Measurements from ENCODE around the gene ANXA5. TPM values are rescaled to one million over a fixed set of nuclear protein-coding genes. Genes with fewer than 3 reads are reported as not detected.

The ANXA5 gene
- total RNA-seq, 4 donors from 2014 or later, result 313 to 356 (median 325) TPM

DNA sequence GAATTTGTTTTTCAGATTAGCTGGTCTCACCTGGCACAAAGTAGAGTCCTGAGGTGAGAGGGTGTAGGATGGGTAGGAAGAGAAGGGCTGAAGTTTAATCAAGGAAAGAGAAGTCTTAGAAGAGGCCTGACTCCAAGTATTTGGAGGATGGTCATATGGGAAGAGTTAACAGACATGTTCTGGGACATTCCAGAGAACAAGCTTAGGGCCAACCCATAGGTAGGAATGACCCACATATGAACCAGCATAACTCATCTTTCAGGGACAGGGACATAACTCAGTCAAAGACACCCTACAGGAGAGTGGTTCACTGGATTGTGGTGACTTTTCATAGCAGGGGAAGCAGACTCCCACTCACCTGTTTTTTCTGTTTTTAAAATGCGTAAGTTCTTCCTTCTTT lies 27.9 kb upstream of the ANXA5 start:
- no peaks in the 10 kb centered on the region for H3K4me1 ChIP-seq
- intact Hi-C loops (cut with DNase I), result no loop called here
- H3K9me3 ChIP-seq, result no peaks in the 10 kb centered on the region
- H3K27me3 ChIP-seq, result no peaks in the 10 kb centered on the region
- H3K36me3 ChIP-seq, result no peaks in the 10 kb centered on the region
- TF ChIP-seq POLR2A (IDR thresholded peaks at IDR 0.05), result no peak
- TF ChIP-seq, protein P1, sequence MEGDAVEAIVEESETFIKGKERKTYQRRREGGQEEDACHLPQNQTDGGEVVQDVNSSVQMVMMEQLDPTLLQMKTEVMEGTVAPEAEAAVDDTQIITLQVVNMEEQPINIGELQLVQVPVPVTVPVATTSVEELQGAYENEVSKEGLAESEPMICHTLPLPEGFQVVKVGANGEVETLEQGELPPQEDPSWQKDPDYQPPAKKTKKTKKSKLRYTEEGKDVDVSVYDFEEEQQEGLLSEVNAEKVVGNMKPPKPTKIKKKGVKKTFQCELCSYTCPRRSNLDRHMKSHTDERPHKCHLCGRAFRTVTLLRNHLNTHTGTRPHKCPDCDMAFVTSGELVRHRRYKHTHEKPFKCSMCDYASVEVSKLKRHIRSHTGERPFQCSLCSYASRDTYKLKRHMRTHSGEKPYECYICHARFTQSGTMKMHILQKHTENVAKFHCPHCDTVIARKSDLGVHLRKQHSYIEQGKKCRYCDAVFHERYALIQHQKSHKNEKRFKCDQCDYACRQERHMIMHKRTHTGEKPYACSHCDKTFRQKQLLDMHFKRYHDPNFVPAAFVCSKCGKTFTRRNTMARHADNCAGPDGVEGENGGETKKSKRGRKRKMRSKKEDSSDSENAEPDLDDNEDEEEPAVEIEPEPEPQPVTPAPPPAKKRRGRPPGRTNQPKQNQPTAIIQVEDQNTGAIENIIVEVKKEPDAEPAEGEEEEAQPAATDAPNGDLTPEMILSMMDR (IDR thresholded peaks at IDR 0.05), result no peak
- WGBS, 2 donors, result 93 to 100% methylated on average over 1 of the region's 1 CpG
- H3K27ac ChIP-seq, result no peak overlapping the region
- DNase-seq, result no peak
- H3K4me3 ChIP-seq (replicated peaks in 1 of 3), result no peak overlapping the region

GRCh38 chr4:121721700-121722099 lies 24.9 kb upstream of the ANXA5 start:
- H3K27ac ChIP-seq, result no peak overlapping the region
- no peak overlapping the region for H3K4me3 ChIP-seq (replicated peaks in 1 of 3)
- TF ChIP-seq, protein P1 (IDR thresholded peaks at IDR 0.05), result no peak
- no peak for TF ChIP-seq POLR2A (IDR thresholded peaks at IDR 0.05)
- no peaks in the 10 kb centered on the region for H3K27me3 ChIP-seq
- WGBS, 2 donors, result 78 to 91% methylated on average over 1 of the region's 1 CpG
- no peaks in the 10 kb centered on the region for H3K9me3 ChIP-seq
- no peaks in the 10 kb centered on the region for H3K4me1 ChIP-seq
- no peak for DNase-seq
- no peaks in the 10 kb centered on the region for H3K36me3 ChIP-seq
- intact Hi-C loops (cut with DNase I), result no loop called here

- WGBS, 2 donors, result 50 to 61% methylated on average over 1 of the region's 1 CpG
- TF ChIP-seq, protein P1 (IDR thresholded peaks at IDR 0.05), result no peak
- TF ChIP-seq POLR2A (IDR thresholded peaks at IDR 0.05), result no peak
- no peaks in the 10 kb centered on the region for H3K4me1 ChIP-seq
These were observed 23.3 kb upstream of the ANXA5 start for GRCh38 chr4:121720109-121720508.

DNA sequence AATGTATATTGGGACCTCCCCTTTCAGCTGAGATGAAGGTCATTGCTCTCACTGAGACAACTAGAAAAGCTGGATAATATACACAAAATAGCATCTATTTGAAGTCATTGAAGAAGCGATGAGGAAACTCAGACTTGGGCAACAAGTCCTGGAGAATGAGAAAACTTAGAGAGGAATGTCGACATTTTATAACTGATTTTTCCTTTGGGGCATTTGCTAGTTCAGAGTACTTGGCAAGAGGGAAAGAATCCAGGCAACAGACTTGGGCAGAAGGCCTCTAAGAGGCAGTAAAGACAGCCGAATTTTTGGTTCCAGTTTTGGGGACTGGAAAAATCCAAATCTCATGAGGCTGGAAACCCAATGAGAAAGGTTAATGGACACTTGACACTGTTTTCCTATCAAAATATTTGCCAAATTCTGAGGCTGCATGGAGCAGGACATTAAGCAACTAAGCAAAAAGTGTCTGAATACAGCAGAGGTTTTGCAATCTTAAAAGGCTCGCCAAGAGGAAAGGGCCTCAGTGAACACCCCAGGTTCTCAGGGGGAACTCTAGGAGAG lies 21.0 kb upstream of the ANXA5 start:
- Histone ChIP-seq H3K4me1 (no peaks in the 10 kb centered on the region), H3K27me3 (no peaks in the 10 kb centered on the region), H3K27ac (no peak overlapping the region), H3K36me3 (no peaks in the 10 kb centered on the region), H3K9me3 (no peaks in the 10 kb centered on the region), H3K4me3 (replicated peaks in 1 of 3) (no peak overlapping the region)
- intact Hi-C loops (cut with DNase I), result no loop called here
- WGBS, 2 donors, result 60 to 62% methylated on average over 4 of the region's 4 CpGs
- no peak for TF ChIP-seq POLR2A (IDR thresholded peaks at IDR 0.05)
- TF ChIP-seq, protein P1 (IDR thresholded peaks at IDR 0.05), result no peak
- no peak for DNase-seq

More at GRCh38 chr4:121720109-121720508, 23.3 kb upstream of the ANXA5 start:
- Histone ChIP-seq H3K27me3 (no peaks in the 10 kb centered on the region), H3K36me3 (no peaks in the 10 kb centered on the region), H3K27ac (no peak overlapping the region), H3K4me3 (replicated peaks in 1 of 3) (no peak overlapping the region), H3K9me3 (no peaks in the 10 kb centered on the region)
- DNase-seq, result no peak
- intact Hi-C loops (cut with DNase I), result no loop called here

DNA sequence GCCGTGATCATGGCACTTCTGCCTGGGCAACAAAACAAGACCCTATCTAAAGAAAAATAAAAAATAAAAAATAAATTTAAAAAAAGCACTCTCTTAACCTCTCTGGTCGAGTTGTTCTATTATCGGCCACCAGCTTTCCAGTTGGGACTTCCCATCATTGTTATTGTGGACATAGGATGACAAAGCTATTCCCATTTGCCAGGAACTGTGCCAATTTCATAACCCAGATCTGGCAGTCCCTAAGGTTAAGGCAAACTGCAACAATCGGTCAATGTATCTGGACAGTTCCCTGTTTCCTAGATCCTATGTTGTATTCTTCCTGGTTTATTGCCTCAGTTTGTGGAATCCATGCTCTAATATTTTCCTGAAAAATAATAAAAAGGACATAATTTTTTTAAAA lies 17.8 kb upstream of the ANXA5 start:
- 74 to 79% methylated on average over 4 of the region's 4 CpGs for WGBS, 2 donors
- no peaks in the 10 kb centered on the region for H3K9me3 ChIP-seq
- TF ChIP-seq, protein P1 (IDR thresholded peaks at IDR 0.05), result no peak
- TF ChIP-seq POLR2A (IDR thresholded peaks at IDR 0.05), result no peak
- no peaks in the 10 kb centered on the region for H3K27me3 ChIP-seq
- H3K4me1 ChIP-seq, result no peaks in the 10 kb centered on the region
- no peak overlapping the region for H3K4me3 ChIP-seq (replicated peaks in 1 of 3)
- H3K27ac ChIP-seq, result no peak overlapping the region
- intact Hi-C loops (cut with DNase I), result no loop called here
- no peak for DNase-seq
- no peaks in the 10 kb centered on the region for H3K36me3 ChIP-seq
